HG03575 (cell line): ENCODE data around the gene RTL9.
"Not testable (repeated sequence)": the region's sequence is repeated elsewhere in the genome, so short reads cannot be mapped to it uniquely, and the experiment has no call there.

Experiments
- ATAC-seq: cut with Tn5 transposase; IDR thresholded peaks from one replicate; pipeline ENCODE4 v1.9.1; 2021; ENCODE audit not compliant: unreplicated experiment, insufficient number of reproducible peaks, low FRiP score; ENCODE audit errors: extremely low read depth

Gene RTL9

DNA sequence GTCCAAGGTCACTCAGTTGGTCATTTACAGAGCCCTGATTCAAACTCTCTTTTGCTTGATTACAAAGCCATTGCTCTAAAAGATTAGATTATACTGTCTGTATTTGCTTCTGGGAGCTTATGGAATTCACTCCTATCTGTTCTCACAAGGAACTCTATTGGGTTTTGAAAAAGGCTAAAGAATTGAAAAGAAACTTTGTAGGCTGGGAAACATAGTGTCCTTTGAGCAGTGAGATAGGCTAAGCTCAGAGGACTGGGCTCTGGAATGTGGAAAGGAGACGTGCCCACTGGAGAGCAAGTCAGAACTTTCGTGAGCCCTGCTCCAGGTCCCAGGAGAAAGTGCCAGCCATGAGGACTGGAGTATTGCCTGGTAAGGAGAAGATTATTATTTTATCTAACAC is at the start of gene RTL9:
RTL9 (plus strand) TSS at position 301 of the 400 bp plus-strand sequence. CDS start 91,770 bp downstream, outside the sequence.
- ATAC-seq, result no peak

DNA sequence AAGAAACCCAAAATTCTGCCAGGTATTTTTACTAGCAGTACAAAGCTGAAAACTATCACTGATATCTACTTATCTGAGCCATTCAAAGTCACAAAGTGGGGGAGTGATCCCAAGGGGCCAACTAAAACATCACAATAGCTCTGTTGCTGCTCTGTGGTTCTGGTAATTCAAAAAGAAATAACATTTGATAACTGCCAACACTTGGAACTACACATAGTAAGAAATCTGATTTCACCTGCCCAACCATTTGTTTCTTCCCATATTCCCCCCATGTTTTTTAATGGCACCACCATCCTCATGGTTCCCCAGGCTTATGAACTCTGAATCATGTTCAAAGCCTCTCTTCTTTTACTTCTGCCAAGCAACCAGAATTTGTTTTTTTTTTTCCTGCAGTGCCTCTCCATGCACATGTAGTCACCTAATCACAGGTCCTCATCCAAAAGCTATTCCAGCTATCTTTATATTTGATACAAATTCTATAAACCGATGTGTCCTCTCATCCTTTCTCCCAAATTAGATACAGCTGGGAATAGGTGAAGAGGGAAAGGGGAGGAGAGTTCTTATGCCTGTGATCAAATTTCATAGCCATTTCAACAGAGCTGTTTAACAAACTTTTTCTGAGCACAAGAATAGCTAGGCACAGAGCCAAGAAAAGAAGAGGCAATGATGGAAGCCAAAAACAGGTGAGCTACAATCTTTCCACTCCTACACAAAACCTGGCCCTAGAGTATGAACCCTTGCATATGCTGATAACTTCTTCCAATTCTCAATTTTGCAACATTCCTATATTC is 48.5 kb upstream of the RTL9 start:
- ATAC-seq, result no peak

DNA sequence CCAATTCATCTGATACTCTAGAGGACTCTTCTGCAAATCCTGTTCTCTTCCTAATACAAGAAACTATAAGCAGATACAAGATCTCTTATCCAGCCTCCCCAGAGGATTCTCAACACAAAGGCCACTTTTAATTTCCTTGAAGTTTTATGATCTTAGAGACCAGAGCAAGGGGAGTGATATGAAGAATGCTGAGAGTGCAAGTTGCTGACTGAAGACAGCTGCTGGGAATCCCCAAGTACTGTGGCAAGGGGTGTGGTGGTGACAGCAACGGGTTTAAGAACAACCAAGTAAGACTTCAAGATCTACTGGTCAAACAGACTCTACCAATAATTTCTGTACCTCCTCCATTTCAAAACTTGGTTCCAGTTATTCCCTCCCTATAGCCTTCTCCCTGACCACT is 47.8 kb upstream of the RTL9 start:
- ATAC-seq, result peak; percentile 56

DNA sequence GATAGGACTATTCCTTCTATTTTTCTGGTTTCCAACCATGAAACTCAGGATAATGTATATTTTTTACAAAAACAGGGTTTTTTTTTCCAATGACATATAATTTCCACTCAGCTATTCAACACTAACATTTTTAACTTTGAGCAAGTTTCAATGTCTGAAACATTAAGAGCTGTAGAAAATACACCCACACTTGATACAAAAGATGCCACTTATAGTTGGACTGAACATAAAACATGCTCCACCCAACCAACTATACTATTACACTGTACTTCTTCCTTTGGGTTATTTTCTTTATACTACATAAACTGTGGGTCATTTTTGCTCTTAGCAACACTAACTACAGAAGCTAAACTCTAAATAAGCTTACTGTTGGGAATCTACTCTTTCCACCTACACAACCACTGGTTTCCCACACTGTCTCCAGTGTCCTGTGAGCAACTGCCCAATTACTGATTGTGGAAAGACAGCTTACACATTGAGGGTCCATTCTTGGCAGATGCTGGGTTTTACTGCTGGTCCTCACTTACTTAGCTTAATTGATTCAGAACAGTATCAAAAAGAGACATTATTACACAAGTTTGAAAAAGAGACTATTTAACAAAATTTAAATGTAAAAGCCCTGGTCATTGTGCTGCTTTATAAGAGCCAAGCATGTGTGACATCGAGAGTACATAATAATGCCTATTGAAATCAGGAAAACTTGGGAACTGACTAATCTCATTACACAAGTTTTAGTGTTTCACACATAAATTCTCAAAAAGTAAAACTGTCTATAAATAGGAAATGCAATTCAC is 47.0 kb upstream of the RTL9 start:
- no peak for ATAC-seq

DNA sequence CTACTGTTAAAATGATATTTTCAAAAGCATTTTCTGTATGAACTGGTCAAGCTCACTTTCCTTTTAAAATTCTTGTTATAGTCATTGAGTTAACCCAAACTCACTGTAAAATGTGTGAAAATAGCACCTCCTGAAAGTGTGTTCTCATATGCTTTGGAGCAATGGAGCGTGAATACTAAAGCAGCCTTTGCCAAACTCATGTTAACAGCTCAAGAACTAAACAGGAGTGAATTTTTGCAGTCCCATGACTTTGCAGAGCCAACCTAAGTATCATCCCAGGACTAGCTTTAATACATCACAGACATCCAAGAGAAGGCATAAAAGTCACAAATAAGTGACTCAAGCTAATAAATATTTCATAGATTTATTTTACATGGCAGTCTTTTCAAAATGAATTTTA is 43.1 kb upstream of the RTL9 start:
- no peak for ATAC-seq

DNA sequence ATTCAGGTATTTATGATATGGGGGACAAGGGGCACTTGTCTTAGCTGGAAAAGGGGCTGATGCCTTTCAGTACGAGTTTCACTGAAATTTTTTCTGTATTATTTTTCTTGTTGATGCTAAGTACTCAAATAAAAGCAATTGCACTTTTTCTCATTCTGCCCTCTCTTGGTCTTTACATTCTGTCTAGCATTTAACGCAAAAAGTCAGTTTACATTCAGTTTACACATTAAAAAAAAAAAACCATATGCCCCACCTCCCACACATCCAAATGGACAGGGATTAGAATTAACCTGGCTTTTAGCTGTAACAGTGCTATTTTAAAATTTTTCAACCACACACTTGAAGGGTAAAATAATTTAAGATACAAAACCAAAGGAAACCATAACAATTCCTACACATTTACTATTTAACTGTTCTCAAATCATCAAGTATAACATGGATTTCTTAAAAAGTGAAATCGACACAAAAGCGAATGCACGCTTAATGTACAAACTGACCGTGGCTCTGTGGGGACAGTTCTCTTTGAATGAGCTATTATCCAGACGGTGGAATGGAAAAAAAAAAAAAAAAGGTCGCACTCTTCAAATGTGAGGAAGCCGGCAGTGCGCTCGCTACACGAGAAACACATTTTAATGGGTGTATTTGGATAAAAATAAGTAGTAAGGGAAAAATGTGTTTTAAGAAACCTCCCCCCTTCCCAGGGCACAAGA is 42.1 kb upstream of the RTL9 start:
- no peak for ATAC-seq

DNA sequence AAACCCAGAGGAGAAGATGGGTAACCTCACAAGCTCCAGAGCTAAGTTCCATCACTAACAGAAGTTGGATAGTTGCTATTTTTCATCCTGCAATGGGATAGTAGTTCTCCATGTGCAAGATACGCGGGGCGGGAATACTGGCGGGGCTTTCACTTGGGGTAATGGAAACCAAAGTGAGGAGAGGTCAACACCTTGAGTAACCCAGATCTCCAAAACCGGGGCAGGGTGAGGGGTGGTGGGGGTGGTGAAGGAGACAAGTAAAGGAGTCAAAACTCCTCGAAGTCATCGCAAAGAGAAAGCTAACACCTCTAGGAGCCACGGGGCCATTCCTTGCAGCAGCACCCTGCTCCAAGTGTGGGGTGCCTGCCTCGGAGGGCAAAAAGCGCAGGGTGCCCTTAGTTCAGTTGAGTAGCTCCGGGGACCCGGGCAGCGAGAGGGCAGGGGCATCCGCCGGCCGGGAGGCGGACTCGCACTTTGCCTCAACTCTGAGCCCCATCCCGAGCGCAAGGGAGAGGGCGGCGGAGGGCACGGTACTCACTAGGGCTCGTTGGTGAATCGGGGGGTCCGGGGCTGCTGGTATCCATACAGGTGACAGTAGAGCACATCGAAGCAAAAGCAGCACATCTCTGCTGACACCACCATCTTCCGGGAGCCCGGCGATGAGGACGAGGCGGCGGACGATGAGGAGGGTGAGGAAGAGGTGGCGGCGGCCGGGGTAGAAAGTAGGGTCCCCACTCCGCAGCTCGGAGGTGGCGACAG is 41.4 kb upstream of the RTL9 start:
- no peak for ATAC-seq

DNA sequence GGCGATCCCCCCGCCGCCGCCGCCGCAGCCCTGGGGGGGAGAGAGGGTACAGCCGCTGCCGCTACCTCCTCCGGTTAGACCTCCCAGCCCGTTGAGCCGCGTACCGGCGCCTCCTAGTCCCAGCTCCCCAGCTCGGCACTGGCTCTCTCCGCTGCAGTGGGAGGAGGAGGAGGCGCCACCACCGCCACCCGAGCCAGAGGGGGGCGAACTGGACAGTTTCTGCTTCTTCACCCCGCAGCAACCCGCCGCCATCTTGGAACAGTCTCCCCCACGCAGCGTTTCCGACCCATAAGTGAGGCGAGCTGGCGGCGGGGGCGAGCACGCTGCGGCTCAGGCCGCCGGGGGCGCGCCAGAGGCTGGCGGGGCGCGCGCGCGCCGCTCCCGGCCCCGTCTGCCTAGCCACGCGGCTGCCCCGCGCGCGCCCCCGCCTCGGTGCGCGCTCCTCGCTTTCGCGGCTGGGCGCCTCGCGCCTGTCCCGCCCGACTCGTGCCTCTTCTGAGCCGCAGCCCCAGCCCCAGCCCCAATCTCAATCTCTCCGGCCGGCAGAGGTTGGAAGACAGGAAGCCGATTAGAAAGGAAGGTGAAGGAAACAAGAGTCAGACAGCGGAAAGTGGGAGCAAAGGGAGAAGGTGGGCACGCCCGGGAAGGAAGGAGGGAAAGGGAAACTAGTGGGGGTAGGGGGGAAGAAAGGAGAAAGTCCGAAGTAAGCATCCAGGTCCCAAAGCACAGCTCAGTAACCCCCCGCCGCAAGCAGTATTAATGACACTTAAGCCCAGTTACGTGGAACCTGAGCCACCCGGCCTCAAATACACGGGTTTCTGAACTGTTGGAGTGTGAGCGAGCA is 40.6 kb upstream of the RTL9 start, which contains the start of gene AMMECR1:
AMMECR1 (minus strand) TSS at position 266 of the 844 bp plus-strand sequence; CDS start at position 252, 14 bp downstream.
- no peak for ATAC-seq

DNA sequence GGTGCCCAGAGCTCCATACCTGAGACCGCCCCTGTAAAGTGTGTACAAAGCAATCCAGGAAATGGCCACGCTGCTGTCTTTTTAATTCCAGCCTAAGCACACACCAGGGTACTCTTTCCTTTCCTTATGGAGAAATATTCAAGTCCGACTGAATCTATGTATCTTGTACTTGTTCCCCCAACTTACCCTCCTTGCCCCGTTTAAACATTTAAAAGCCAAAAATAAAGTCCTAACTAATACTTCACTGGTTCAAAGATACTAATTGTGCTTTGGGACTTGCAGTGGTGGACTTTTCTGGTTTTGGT is 40.0 kb upstream of the RTL9 start:
- no peak for ATAC-seq

DNA sequence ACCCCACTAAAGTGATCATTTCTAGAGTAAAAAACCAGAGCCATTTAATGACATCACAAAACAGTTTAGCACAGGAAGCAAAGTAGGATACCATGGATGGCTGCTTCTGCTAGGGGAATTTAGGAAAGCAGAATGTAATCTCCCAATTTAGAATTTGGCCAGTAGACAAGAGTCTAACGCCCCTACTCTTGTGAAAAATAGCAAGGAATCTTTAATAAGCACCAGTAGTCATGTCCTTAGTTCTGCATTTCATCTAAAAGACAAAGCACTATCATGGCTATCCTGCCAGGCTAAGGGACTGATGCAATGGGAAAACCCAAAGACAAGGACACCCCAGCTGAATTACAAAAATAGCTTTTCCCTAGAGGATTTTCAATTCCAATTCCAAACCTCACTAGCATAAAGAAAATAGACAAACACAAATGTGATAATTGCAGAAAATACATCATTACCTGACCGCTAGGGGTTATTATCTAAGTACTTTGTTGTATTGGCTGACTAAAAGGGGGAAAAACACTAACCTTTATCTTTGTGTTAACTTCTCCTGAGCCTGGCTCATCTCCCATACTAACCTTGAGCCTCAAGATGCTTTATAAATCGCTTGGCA is 38.2 kb upstream of the RTL9 start:
- ATAC-seq, result no peak

DNA sequence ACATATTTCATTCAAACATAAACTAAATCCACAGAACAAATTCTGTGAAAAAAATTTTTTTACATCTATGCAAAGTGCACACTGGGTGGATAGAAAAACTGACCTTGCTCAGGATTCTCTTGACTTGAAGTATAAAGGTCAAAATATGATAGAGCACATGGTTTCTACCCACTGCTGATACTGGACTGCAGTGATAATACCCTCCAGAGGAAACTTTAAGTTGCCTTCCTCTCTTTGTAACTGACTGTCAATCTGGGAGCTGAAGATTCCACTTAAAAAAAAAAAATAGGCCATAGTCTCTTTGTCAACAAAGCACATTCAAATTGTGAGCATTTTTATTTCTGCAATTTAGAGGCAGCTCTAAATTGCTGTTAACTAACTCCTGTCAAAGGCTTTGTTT is 37.6 kb upstream of the RTL9 start:
- no peak for ATAC-seq

DNA sequence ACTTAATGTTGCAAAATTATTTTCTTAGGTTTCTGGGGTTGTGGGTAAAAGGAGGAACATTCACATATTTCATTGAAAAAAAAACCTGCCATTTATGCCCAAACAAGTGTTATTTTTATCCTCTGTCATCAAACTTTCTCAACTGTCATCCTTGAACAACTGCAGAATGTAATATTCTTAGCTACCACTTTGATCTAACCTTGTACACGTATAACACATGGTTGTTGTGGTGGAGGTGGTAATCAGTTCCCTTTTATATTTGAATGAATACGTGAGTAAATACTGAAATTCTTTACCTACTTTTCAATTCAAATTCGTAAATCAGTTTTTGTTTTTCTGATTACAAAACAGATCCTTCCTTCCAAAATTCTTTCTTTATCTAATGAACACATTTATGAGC is 37.0 kb upstream of the RTL9 start:
- no peak for ATAC-seq

DNA sequence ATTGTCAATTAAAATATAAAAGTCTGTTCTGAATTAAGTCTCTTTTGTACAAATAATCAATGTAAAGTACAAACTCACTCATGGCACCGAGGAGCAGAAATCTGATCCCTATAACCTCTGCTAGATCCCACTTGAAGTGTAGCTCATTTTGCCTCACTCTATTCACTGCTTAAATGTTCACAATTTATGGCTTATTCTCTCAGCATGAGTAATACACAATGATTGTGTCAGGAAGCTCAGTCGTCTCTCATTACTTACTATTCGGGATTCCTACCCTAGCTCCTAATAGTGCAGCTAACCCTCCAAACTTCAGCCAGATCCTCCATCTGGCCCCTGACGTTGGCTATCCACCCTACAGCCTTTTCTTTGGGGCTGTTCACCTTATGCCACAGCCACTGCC is 36.0 kb upstream of the RTL9 start:
- no peak for ATAC-seq

DNA sequence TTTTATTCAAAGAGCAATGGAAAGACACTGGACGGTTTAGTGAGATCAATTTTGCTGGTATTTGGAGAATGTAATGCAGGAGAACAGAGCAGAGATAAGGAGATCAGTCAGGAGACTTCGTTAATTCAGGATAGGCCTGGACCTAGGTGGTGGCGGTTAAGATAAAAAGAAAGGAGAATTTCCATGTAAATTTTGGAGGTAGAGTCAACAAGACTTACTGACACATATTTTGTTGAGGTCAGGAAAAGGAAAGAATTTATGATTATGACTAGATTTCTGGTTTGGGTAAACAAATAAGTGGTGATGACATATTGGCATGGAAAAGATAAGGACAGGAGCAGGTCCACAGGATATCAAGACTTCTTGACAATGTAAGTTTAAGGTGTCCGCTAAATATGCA is 31.9 kb upstream of the RTL9 start:
- no peak for ATAC-seq

DNA sequence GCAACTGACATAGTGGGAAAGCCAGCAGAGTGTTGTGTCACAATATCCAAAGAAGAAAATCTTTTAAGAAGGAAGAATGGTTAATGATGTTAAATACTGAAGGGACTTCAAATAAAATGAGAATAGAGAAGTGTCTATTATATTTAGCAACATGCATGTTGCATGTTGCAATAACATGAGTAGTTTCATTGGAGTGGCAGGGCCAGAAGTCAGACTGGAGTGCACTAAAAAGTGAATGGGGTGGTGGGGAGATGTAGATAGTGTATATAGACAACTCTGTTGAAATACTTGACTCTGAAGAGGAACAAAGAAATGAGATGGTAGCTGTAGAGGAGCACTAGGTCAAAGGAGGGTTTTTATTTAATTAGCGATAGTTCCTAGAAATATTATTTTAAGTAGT is 31.3 kb upstream of the RTL9 start:
- no peak for ATAC-seq

DNA sequence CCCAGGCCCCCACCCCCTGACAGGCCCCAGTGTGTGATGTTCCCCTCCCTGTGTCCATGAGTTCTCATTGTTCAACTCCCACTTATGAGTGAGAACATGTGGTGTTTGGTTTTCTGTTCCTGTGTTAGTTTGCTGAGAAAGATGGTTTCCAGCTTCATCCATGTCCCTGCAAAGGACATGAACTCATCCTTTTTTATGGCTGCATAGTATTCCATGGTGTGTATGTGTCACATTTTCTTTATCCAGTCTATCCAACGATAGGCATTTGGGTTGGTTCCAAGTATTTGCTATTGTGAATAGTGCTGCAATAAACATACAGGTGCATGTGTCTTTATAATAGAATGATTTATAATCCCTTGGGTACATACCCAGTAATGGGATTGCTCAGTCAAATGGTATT is 30.0 kb upstream of the RTL9 start:
- ATAC-seq, result not testable (repeated sequence)

DNA sequence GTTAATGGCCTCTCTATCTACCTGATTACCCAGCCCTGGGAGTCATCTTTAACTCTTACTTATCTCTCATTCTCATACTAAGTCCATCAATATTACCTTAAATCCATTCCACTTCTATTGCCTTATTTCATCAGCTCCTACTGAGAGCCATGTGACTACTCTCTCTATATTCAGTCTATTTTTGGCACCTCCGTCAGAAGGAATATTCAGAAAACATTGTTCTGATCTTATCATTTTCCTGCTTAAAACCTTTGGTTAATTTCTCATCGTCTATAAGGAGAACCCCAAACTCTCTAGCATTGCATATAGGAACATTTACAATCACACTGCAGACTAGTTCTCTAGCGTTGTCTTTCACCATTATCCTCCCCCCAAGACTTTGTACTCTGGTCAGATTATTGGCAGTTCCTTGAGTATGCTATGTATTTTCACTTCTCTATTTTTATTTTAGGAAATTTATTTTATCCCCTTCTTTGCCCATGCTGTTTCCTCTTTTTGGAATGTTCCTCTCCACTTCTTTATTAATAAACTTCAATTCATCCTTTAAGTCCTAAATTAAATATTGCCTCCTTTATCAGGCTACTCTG is 27.1 kb upstream of the RTL9 start:
- no peak for ATAC-seq

DNA sequence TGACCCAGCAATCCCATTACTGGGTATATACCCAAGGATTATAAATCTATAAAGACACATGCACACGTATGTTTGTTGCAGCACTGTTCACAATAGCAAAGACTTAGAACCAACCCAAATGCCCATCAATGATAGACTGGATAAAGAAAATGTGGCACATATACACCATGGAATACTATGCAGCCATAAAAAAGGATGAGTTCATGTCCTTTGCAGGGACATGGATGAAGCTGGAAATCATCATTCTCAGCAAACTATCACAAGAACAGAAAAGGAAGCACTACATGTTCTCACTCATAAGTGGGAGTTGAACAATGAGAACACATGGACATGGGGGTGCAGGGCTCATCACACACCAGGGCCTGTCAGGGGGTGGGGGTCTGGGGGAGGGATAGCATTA is 25.2 kb upstream of the RTL9 start:
- ATAC-seq, result not testable (repeated sequence)
